ENCODE results near the gene ATP6V0A1.

Gene ATP6V0A1

DNA sequence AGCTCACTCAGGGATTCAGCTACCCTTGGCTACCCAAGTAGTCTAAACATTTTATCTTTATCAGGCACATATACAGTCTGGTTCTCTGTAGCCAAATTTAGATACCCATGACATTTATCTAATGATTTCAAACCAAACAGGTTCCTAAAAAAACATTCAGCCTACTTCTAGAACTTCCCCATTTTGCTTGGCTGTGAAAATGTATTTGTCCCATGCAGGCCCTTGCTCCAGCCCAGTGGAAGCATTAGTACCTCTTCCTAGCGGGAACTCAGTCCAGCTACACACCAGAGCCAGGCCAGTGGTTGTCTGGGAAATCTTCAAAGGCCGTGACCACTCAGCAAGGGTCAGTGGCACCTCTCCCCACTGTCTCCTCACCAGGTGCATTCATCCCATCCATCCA, 51.2 kb downstream of the ATP6V0A1 start:
- H3K4me3 ChIP-seq (replicated peaks; ENCODE audit: insufficient read depth, low read length), result no peak overlapping the region
- TF ChIP-seq, protein P1, sequence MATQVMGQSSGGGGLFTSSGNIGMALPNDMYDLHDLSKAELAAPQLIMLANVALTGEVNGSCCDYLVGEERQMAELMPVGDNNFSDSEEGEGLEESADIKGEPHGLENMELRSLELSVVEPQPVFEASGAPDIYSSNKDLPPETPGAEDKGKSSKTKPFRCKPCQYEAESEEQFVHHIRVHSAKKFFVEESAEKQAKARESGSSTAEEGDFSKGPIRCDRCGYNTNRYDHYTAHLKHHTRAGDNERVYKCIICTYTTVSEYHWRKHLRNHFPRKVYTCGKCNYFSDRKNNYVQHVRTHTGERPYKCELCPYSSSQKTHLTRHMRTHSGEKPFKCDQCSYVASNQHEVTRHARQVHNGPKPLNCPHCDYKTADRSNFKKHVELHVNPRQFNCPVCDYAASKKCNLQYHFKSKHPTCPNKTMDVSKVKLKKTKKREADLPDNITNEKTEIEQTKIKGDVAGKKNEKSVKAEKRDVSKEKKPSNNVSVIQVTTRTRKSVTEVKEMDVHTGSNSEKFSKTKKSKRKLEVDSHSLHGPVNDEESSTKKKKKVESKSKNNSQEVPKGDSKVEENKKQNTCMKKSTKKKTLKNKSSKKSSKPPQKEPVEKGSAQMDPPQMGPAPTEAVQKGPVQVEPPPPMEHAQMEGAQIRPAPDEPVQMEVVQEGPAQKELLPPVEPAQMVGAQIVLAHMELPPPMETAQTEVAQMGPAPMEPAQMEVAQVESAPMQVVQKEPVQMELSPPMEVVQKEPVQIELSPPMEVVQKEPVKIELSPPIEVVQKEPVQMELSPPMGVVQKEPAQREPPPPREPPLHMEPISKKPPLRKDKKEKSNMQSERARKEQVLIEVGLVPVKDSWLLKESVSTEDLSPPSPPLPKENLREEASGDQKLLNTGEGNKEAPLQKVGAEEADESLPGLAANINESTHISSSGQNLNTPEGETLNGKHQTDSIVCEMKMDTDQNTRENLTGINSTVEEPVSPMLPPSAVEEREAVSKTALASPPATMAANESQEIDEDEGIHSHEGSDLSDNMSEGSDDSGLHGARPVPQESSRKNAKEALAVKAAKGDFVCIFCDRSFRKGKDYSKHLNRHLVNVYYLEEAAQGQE (IDR thresholded peaks at IDR 0.05; ENCODE audit: insufficient replicate concordance, low read depth), result no peak
- TF ChIP-seq SPI1 (IDR thresholded peaks at IDR 0.05; ENCODE audit: borderline replicate concordance, low read depth) (peak; percentile 23; the same call in 1 of the 2 replicates), GABPA (IDR thresholded peaks at IDR 0.05; ENCODE audit: low read depth) (no peak), POLR2AphosphoS5 (IDR thresholded peaks at IDR 0.05; ENCODE audit: low read depth) (no peak)
- TF ChIP-seq, protein P2, sequence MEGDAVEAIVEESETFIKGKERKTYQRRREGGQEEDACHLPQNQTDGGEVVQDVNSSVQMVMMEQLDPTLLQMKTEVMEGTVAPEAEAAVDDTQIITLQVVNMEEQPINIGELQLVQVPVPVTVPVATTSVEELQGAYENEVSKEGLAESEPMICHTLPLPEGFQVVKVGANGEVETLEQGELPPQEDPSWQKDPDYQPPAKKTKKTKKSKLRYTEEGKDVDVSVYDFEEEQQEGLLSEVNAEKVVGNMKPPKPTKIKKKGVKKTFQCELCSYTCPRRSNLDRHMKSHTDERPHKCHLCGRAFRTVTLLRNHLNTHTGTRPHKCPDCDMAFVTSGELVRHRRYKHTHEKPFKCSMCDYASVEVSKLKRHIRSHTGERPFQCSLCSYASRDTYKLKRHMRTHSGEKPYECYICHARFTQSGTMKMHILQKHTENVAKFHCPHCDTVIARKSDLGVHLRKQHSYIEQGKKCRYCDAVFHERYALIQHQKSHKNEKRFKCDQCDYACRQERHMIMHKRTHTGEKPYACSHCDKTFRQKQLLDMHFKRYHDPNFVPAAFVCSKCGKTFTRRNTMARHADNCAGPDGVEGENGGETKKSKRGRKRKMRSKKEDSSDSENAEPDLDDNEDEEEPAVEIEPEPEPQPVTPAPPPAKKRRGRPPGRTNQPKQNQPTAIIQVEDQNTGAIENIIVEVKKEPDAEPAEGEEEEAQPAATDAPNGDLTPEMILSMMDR (IDR thresholded peaks at IDR 0.05; ENCODE audit: insufficient read depth, low read length), result no peak
- no peak overlapping the region for H3K27ac ChIP-seq (replicated peaks)
- no peaks in the 10 kb centered on the region for H3K27me3 ChIP-seq (ENCODE audit: insufficient read depth, poor library complexity, severe bottlenecking)
- DNase-seq (ENCODE audit: low read depth in 1 of 2, low spot score in 1 of 2), result no peak

DNA sequence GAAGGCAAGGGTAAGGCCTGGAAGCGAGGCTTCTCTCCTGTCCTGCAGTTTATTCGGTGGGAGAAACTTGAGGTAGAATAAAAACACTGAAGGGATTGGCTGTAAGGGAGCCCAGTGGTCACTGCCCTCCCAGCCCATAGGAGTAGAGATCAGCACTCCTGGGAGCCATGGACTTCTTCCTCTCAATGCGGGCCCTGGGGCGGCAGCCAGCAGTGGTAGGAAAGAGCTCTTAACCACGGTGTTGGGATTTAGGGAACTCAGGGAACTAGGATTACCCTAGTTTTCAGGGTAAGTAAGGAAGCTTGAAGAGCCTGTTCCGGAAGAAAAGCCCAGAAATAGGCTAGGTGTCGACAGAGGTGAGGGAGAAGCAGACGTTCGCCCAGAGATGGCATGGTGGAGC, 53.6 kb downstream of the ATP6V0A1 start:
- Histone ChIP-seq H3K27me3 (ENCODE audit: insufficient read depth, poor library complexity, severe bottlenecking) (no peaks in the 10 kb centered on the region), H3K4me3 (replicated peaks; ENCODE audit: insufficient read depth, low read length) (no peak overlapping the region), H3K27ac (replicated peaks) (no peak overlapping the region)
- DNase-seq (ENCODE audit: low read depth in 1 of 2, low spot score in 1 of 2), result no peak
- TF ChIP-seq, protein P2 (IDR thresholded peaks at IDR 0.05; ENCODE audit: insufficient read depth, low read length), result no peak
- TF ChIP-seq POLR2AphosphoS5 (IDR thresholded peaks at IDR 0.05; ENCODE audit: low read depth) (no peak), SPI1 (IDR thresholded peaks at IDR 0.05; ENCODE audit: borderline replicate concordance, low read depth) (no peak), GABPA (IDR thresholded peaks at IDR 0.05; ENCODE audit: low read depth) (no peak)
- TF ChIP-seq, protein P1 (IDR thresholded peaks at IDR 0.05; ENCODE audit: insufficient replicate concordance, low read depth), result no peak

DNA sequence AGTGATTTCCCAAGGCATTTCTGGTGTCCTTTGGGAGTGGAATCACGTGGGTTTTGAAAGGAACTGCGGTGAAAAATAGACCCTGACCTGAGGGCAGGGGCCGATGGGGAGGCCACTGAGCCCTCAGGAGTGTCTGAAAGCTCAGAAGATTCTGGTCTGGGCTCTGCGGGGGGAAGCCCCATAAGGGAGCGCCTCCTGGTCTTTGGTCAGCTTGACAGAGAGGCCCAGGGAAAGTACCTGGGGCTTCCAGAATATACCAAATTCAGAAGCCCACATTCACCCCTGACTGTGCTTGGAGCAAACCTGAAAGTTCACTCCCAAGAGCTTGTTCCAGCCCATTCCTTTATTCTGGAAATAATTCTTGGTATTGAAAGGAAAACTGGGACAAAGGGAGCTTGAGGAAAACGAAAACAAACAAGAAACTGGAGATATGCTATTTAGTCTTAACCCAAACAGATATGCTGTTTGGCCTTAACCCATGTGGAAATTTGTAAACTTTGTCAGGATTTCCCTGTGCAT, 54.1 kb downstream of the ATP6V0A1 start:
- no peak overlapping the region for H3K27ac ChIP-seq (replicated peaks)
- TF ChIP-seq, protein P2 (IDR thresholded peaks at IDR 0.05; ENCODE audit: insufficient read depth, low read length), result no peak
- TF ChIP-seq, protein P1 (IDR thresholded peaks at IDR 0.05; ENCODE audit: insufficient replicate concordance, low read depth), result no peak
- no peak for TF ChIP-seq GABPA (IDR thresholded peaks at IDR 0.05; ENCODE audit: low read depth)
- no peak for TF ChIP-seq SPI1 (IDR thresholded peaks at IDR 0.05; ENCODE audit: borderline replicate concordance, low read depth)
- TF ChIP-seq POLR2AphosphoS5 (IDR thresholded peaks at IDR 0.05; ENCODE audit: low read depth), result no peak
- no peak for DNase-seq (ENCODE audit: low read depth in 1 of 2, low spot score in 1 of 2)
- no peak overlapping the region for H3K4me3 ChIP-seq (replicated peaks; ENCODE audit: insufficient read depth, low read length)
- H3K27me3 ChIP-seq (ENCODE audit: insufficient read depth, poor library complexity, severe bottlenecking), result no peaks in the 10 kb centered on the region
